Activated CD4-positive, alpha-beta T cell treated with anti-CD3 and anti-CD28 coated beads for 36 hours (primary cell): Measurements from ENCODE around the gene MRE11. TPM values are rescaled to one million over a fixed set of nuclear protein-coding genes. Genes with fewer than 3 reads are reported as not detected.
"Not testable (repeated sequence)": the region's sequence is repeated elsewhere in the genome, so short reads cannot be mapped to it uniquely, and the experiment has no call there.

Experiments used
- ATAC-seq: fragments of 200-7000 bp; cut with Tn5 transposase; one replicate; pipeline ENCODE4 v1.10.0; 2021; ENCODE audit warnings: mild to moderate bottlenecking, moderate library complexity
- CTCF ChIA-PET: fragments of 350-600 bp; sonication (Branson Sonifier 250); formaldehyde crosslinking; loops from one replicate; lab custom pipeline; 2021; ENCODE audit warnings: antibody characterized with exemption; lab: Charles Lee
- POLR2A ChIA-PET: fragments of 350-600 bp; sonication (Branson Sonifier 250); formaldehyde crosslinking; loops from one replicate; lab custom pipeline; 2021; ENCODE audit warnings: antibody characterized with exemption, inconsistent platforms; lab: Charles Lee
- DNase-seq: peaks from one replicate; pipeline ENCODE4 v3.0.0-alpha.2; 2020
- H3K27ac Mint-ChIP-seq: one replicate; pipeline ENCODE4 v1.8.0; 2021; ENCODE audit warnings: mixed read lengths
- H3K27me3 Mint-ChIP-seq: one replicate; pipeline ENCODE4 v1.8.0; 2021; ENCODE audit warnings: mixed read lengths
- H3K36me3 Mint-ChIP-seq: one replicate; pipeline ENCODE4 v1.8.0; 2021; ENCODE audit warnings: low read depth, mixed read lengths
- H3K4me1 Mint-ChIP-seq: one replicate; pipeline ENCODE4 v1.8.0; 2021; ENCODE audit warnings: mixed read lengths
- H3K4me3 Mint-ChIP-seq: one replicate; pipeline ENCODE4 v1.8.0; 2021; ENCODE audit warnings: mild to moderate bottlenecking, moderate library complexity, mixed read lengths
- H3K9me3 Mint-ChIP-seq: one replicate; pipeline ENCODE4 v1.8.0; 2021; ENCODE audit warnings: low read depth, mixed read lengths
- intact Hi-C, 2 experiments: fragments of 100-400 bp; cut with DNase I in 1 of 2; cut with micrococcal nuclease in 1 of 2; formaldehyde crosslinking; loops; one replicate each; pipeline versions ENCODE4 v1.14.2 to v1.15.1; 2022 to 2024; cut with DNase I, micrococcal nuclease
- microRNA-seq: library from miRNA; unstranded; fragments of <30 nt; microRNA quantifications from one replicate; pipeline ENCODE4 v1.2.0, GENCODE V29; 2021; ENCODE audit warnings: borderline replicate concordance
- total RNA-seq, 2 experiments: library from RNA; stranded (reverse); gene quantifications; one replicate each; pipeline ENCODE4 v1.2.3, GENCODE V29; 2021

MRE11 gene
- total RNA-seq, 2 experiments from 2014 or later: 36.8 to 51.3 TPM

DNA sequence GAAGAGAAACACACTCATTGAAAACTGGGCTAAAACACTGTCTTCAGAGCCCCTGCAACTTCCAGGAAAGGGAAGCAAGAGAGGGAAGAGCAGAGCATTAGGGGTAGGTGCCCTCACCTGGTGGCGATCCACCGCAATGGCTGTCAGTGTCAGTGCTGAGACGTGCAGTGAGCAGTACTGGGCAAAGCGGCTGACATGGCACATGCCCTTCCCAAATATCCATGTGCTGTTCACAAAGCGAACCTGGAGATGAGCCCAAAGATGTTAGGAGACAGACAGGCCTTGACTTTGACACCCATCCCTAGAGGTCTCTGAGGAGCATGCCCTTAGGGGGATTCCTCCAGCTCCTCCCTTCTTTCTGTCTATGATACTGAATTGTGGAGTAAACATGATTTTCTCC is 97.4 kb downstream of the MRE11 start:
- DNase-seq (no peak), ATAC-seq (no peak)
- Mint-ChIP-seq H3K27me3 (peaks cover 30% of the 10 kb centered on the region), H3K9me3 (peaks cover 3% of the 10 kb centered on the region), H3K4me3 (no peak overlapping the region), H3K4me1 (peaks cover 8% of the 10 kb centered on the region), H3K36me3 (no peaks in the 10 kb centered on the region), H3K27ac (no peak overlapping the region)
- intact Hi-C loops: no loop called here
- CTCF ChIA-PET: no interaction called here
- POLR2A ChIA-PET: no interaction called here

DNA sequence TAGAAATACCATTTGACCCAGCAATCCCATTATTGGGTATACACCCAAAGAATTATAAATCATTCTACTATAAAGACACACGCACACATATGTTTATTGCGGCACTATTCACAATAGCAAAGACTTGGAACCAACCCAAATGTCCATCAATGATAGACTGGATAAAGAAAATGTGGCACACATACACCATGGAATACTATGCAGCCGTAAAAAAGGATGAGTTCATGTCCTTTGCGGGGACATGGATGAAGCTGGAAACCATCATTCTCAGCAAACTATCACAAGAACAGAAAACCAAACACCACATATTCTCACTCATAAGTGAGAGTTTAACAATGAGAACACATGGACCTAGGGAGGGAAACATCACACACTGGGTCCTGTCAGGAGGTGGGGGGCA is 101.7 kb downstream of the MRE11 start:
- H3K4me3 Mint-ChIP-seq, intact Hi-C loops, H3K9me3 Mint-ChIP-seq, CTCF ChIA-PET, H3K27me3 Mint-ChIP-seq, POLR2A ChIA-PET, H3K27ac Mint-ChIP-seq, H3K36me3 Mint-ChIP-seq, DNase-seq, H3K4me1 Mint-ChIP-seq, ATAC-seq: not testable (repeated sequence)

DNA sequence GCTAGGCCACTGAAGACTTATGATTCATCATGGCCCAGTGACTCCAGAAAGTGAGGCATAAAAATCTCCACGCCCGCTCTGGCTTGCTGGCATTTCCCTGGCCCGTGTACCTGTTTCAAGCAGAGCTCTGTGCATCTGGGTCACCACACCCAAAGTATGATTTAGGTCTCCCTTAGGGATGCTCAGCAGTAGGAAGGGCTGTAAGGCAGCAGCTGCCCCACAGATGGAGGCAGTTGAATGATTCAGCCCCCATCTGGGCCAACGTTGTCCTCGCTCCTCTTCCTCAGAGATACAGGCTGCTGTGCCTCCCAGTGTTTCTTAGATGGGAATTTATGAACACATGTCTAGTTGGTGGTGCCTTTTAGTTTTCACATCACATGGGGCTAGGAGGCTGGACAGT is 114.0 kb downstream of the MRE11 start:
- ATAC-seq (no peak), DNase-seq (no peak)
- intact Hi-C loops: no loop called here
- no peaks in the 10 kb centered on the region for H3K36me3 Mint-ChIP-seq
- H3K27ac Mint-ChIP-seq: no peak overlapping the region
- POLR2A ChIA-PET: no interaction called here
- H3K9me3 Mint-ChIP-seq: no peaks in the 10 kb centered on the region
- no peak overlapping the region for H3K4me3 Mint-ChIP-seq
- H3K27me3 Mint-ChIP-seq: peaks cover 4% of the 10 kb centered on the region
- no peaks in the 10 kb centered on the region for H3K4me1 Mint-ChIP-seq
- CTCF ChIA-PET: no interaction called here

DNA sequence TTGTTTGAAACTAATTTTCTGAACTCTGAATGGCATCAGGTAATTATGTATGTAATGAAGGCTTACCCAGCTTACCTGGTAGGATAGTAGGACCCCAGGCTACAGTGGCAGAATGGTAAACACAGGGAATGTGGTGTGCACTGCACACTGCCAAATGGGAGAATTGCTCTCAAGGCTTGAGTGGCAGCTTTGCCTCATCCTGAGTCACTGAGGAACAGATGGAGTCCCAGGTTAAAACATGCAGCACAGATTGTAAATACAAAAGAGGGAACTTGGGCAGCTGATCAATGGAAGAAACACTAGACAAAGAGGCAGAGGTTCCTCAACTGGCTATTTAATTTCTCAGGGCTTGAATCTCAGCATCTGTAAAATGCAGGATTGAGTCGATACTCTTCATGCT is 116.8 kb downstream of the MRE11 start:
- H3K36me3 Mint-ChIP-seq: no peaks in the 10 kb centered on the region
- DNase-seq (no peak), ATAC-seq (no peak)
- no peak overlapping the region for H3K27ac Mint-ChIP-seq
- intact Hi-C loops: no loop called here
- H3K4me1 Mint-ChIP-seq: no peaks in the 10 kb centered on the region
- ChIA-PET POLR2A (no interaction called here), CTCF (no interaction called here)
- H3K9me3 Mint-ChIP-seq: no peaks in the 10 kb centered on the region
- H3K4me3 Mint-ChIP-seq: no peak overlapping the region
- peaks cover 2% of the 10 kb centered on the region for H3K27me3 Mint-ChIP-seq

DNA sequence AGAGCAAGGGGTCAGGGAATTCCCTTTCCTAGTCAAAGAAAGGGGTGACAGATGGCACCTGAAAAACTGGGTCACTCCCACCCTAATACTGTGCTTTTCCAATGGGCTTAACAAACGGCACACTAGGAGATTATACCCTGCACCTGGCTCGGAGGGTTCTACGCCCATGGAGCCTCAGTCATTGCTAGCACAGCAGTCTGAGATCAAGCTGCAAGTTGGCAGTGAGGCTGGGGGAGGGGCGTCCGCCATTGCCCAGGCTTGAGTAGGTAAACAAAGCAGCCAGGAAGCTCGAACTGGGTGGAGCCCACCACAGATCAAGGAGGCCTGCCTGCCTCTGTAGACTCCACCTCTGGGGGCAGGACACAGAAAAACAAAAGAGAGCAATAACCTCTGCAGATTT is 123.1 kb downstream of the MRE11 start:
- POLR2A ChIA-PET, H3K27me3 Mint-ChIP-seq, CTCF ChIA-PET: not testable (repeated sequence)

More for the DNA sequence above, 123.1 kb downstream of the MRE11 start:
- H3K27ac Mint-ChIP-seq, ATAC-seq, H3K4me3 Mint-ChIP-seq, H3K4me1 Mint-ChIP-seq, H3K9me3 Mint-ChIP-seq, DNase-seq, intact Hi-C loops, H3K36me3 Mint-ChIP-seq: not testable (repeated sequence)

Small RNA genes lying within 50 kb of the gene (microRNA-seq; reads per million reads assigned to microRNA genes)
- gene MIR548L: 10.6 reads per million, percentile 31 among the genes with 10 or more reads in this experiment

Other genes starting within 250 kb of the MRE11 start
- not detected for gene IZUMO1R, start 189.3 kb downstream of the MRE11 start, total RNA-seq
- gene GPR83, start 92.4 kb downstream of the MRE11 start, total RNA-seq: under 1 TPM; 0.07 to 0.12 TPM
- 10 to 100 TPM; 20.8 to 22.4 TPM for gene ANKRD49, start 140 bp upstream of the MRE11 start, total RNA-seq
- not detected for gene C11orf97, start 18.6 kb upstream of the MRE11 start, total RNA-seq
- 1 to 10 TPM; 4.4 to 4.9 TPM for gene FUT4, start 50.1 kb upstream of the MRE11 start, total RNA-seq
- gene PIWIL4, start 73.5 kb upstream of the MRE11 start, total RNA-seq: under 1 TPM; 0.37 to 0.48 TPM